Measurements from ENCODE around the gene KIRREL3.

The KIRREL3 gene

GRCh38 chr11:126394036-126394435, 606.5 kb downstream of the KIRREL3 start:
- no peak overlapping the region for H3K4me3 ChIP-seq (ENCODE audit: low read length)
- no peak for DNase-seq (ENCODE audit: low read depth)
- no peak for TF ChIP-seq CTCF (IDR thresholded peaks at IDR 0.05; ENCODE audit: insufficient read depth, low read depth, low read length, missing control alignments)

- H3K4me3 ChIP-seq (ENCODE audit: low read length): no peak overlapping the region
- DNase-seq (ENCODE audit: low read depth): no peak
- no peak for TF ChIP-seq CTCF (IDR thresholded peaks at IDR 0.05; ENCODE audit: insufficient read depth, low read depth, low read length, missing control alignments)
Measured at GRCh38 chr11:126393143-126393542, 607.4 kb downstream of the KIRREL3 start.

GRCh38 chr11:126392633-126393013, 607.9 kb downstream of the KIRREL3 start:
- no peak overlapping the region for H3K4me3 ChIP-seq (ENCODE audit: low read length)
- TF ChIP-seq CTCF (IDR thresholded peaks at IDR 0.05; ENCODE audit: insufficient read depth, low read depth, low read length, missing control alignments): no peak
- DNase-seq (ENCODE audit: low read depth): no peak

GRCh38 chr11:126391970-126392632, 608.5 kb downstream of the KIRREL3 start:
- DNase-seq (ENCODE audit: low read depth): peak; percentile 90

GRCh38 chr11:126391286-126391954, 609.1 kb downstream of the KIRREL3 start:
- H3K4me3 ChIP-seq (ENCODE audit: low read length): no peak overlapping the region
- no peak for TF ChIP-seq CTCF (IDR thresholded peaks at IDR 0.05; ENCODE audit: insufficient read depth, low read depth, low read length, missing control alignments)
- DNase-seq (ENCODE audit: low read depth): no peak

More at GRCh38 chr11:126391970-126392632, 608.5 kb downstream of the KIRREL3 start:
- no peak for TF ChIP-seq CTCF (IDR thresholded peaks at IDR 0.05; ENCODE audit: insufficient read depth, low read depth, low read length, missing control alignments)
- no peak overlapping the region for H3K4me3 ChIP-seq (ENCODE audit: low read length)

GRCh38 chr11:126390272-126390867, 610.2 kb downstream of the KIRREL3 start:
- no peak for TF ChIP-seq CTCF (IDR thresholded peaks at IDR 0.05; ENCODE audit: insufficient read depth, low read depth, low read length, missing control alignments)
- H3K4me3 ChIP-seq (ENCODE audit: low read length): no peak overlapping the region
- DNase-seq (ENCODE audit: low read depth): no peak

All from epithelial cell of esophagus (primary cell).